Measurements from ENCODE around the gene GRAMD2A.

The GRAMD2A gene

GRCh38 chr15:72168131-72168807 is 29.3 kb downstream of the GRAMD2A start:
- no peak for DNase-seq (ENCODE audit: low spot score)

DNA sequence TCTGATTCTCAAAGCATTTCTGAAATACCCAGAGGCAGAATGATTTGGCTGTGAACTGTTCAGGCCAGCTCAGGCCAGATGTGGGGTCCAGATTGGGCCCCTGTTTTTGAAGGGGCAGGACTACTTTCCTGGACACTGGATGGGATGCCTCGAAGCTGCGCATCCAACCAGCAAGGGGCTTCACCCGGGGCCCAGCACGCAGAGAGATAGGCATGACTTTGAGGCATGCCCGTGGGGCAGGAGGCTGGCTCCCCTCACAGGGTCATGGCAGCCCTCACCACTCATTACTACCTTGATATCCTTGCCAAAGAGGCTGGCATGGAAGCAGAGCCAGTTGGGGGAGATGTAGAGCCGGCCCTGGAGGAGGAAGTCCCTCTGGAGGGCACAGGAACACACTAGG is 30.1 kb downstream of the GRAMD2A start:
- DNase-seq (ENCODE audit: low spot score) = no peak

DNA sequence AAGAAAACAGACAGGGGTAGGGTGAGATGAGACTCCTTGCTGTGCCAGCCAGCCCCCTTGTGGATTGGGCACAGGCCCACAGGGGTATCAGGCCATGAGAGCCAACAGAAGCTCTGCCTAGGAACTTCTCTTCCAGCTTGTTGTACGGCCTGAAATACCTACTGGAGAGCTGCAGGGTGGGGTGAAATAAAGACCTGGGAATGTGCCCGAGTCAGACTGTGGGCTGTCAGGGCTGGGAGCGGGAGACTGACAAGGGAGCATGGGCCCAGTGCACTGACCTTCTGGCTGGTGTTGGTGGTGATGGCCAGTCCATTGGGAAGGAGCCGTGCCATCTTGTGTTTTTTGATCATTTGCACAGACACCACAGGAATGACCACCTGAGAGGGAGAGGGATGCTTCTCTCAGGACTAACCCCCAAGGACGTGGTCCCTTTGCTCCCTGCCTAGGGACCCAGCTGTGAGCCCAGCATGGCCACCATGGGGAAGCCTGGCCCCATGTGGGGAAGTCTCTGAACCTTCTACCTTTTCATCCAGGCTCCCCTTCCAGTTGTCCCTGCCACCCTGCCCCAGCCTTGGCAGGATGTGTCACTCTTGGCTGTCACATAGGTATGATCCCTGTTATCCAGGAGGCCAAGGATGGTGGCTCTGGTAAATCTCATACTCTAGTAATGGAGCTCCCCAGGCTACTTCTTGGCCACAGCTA is 30.7 kb downstream of the GRAMD2A start:
- no peak for DNase-seq (ENCODE audit: low spot score)

DNA sequence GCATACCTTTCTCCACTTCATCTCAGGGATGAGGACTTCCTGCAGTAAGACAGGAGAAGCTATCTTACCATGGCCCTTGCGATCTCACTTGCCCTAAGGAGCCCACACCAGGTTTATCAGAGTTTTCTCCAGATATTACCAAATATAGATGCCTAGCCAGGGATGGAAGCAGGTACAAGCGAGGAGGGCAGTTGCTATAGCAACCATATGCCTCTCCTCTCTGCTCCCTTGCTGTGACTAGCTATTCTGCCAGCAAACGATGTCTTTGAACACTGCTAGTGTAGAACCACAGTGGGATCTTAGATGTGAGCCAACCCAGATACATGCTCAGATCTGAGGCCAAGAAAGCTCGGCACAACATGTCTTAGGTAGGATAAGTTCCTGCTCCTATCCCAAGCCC is 33.9 kb downstream of the GRAMD2A start:
- DNase-seq (ENCODE audit: low spot score) = no peak

- DNase-seq (ENCODE audit: low spot score) = no peak
These were observed 35.0 kb downstream of the GRAMD2A start for GRCh38 chr15:72162569-72162968.

GRCh38 chr15:72161361-72162132 is 36.0 kb downstream of the GRAMD2A start:
- no peak for DNase-seq (ENCODE audit: low spot score)

- DNase-seq (ENCODE audit: low spot score) = no peak
These were observed 36.8 kb downstream of the GRAMD2A start for GRCh38 chr15:72160696-72161245.

DNA sequence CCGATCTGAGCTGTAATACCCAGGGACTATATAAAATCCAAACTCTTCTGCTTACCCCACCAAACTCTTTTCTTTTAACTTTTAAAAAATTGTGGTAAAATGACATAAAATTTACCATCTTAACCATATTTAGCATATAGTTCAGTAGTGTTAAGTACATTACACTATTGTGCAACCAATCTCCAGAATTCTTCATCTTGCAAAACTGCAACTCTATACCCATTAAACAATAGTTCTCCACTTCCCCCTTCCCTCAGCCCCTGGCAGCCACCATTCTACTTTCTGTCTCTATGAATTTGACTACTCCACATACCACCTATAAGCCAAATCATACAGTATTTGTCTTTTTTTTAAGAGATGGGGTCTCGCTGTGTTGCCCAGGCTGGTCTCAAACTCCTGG is 40.7 kb downstream of the GRAMD2A start:
- no peak for DNase-seq (ENCODE audit: low spot score)

DNA sequence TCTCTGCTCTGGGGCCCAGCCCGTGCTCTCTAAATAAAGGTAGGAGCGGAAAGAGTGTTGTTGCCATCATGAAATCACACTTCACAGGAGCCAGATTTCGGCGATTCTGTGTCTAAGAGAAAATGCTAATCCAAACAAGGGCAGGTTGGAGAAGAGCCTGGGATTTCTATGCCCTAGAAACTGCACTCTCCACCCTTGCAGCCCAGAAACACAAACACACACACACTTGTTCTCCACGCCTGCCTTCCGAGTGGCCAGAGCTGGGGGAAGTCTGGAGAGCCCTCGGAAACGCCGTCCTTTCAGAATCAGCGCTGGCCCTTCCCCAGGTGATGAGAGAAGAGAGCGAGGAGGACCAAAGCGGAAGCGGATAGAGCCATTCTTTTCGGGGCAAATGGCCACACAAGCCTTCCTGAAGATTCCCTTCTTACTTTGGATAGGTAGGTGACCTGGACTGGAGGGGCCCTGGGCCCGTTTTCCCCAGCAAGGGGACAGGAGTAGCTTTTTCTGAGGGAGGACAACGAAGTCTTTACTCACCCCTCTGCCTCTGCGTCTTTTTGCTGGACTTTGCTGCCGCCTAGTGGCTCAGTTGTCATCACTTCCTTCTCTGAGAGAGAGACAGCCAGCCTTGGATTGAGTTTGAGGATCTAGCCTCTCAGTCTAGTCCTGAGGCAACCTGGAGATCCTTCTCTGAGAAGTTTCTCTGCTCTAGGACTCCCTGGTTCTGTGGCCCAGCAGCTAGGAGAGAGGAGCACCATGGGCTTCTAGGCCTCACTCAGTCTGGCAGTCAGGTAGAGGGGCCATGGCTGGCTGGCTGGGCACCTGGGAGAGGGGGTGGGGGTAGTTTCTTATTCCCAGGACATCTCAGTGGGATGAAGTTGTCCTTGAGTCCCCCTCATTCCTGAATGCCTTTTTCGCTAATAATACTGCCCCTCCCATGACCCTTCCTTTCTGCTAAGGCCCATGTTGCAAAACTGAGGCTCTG is 41.7 kb downstream of the GRAMD2A start:
- DNase-seq (ENCODE audit: low spot score) = peak; percentile 81

DNA sequence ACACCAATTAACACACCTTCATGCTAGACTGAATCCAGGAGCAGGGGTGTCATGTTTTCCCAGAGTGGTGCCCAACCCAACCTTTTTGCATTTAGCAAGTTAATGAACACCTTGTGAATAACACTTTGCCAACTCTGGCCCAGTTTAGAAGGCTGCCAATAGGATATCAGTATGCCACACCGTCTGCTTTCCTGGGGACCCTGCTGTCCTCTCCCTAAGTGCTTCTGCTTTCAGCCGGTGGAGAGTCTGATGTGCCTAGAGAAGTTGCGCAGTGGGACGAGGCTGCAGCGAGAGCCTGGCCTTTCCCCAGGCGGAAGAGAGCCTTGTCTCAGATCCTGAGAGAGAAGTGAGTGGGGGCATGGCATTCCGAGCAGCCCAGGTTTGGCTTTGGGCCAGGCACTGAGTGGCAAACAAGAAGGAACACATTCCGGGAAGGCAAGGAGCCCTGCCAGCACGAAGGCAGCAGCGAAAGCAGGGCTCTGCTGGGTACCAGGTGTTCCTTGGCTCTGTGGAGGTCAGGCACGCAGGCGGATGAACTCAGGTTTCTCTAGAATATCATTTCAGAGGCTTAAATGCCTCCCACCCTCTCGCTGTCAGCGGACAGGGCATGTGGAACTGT is 42.5 kb downstream of the GRAMD2A start:
- no peak for DNase-seq (ENCODE audit: low spot score)

GRCh38 chr15:72154316-72154715 is 43.3 kb downstream of the GRAMD2A start:
- DNase-seq (ENCODE audit: low spot score) = no peak

GRCh38 chr15:72153269-72154000 is 44.2 kb downstream of the GRAMD2A start:
- no peak for DNase-seq (ENCODE audit: low spot score)

DNA sequence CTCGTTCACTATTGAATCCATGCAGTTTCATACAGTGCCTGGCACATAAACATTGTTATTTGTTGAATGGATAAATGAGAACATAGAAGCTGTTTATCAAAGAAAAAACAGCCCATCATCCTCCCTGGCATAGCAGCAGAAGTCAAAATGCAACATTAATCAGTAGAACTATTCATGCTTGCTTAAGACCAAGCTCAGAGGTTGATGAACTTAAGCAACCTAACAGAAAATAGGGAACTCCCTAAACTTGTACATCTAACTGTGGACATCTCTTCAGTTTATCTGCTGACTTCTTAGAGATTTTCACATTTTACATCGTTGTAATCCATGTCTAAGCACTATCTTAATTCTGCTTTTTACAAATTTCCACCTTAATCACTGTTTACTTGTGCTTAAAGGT is 50.2 kb downstream of the GRAMD2A start:
- DNase-seq (ENCODE audit: low spot score) = no peak

GRCh38 chr15:72146934-72147333 is 50.7 kb downstream of the GRAMD2A start:
- DNase-seq (ENCODE audit: low spot score) = no peak

GRCh38 chr15:72146221-72146620 is 51.4 kb downstream of the GRAMD2A start:
- no peak for DNase-seq (ENCODE audit: low spot score)

GRCh38 chr15:72141171-72142084 is 56.2 kb downstream of the GRAMD2A start:
- peak; percentile 39 for DNase-seq (ENCODE audit: low spot score)

DNA sequence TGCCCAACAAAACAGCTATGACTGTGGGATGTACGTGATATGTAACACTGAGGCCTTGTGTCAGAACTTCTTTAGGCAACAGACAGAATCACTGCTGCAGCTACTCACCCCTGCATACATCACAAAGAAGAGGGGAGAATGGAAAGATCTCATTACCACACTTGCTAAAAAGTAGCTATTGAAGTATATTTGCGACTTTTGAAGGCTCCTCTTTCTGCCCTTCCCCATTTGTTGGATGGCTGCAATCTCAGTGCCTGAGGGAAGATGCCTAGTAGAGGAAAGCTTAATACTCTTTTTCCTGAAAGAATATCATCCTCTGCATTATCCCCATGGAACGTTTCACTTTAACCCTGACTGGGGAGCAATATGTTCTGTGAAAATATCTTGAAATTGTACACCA is 57.5 kb downstream of the GRAMD2A start:
- no peak for DNase-seq (ENCODE audit: low spot score)

DNA sequence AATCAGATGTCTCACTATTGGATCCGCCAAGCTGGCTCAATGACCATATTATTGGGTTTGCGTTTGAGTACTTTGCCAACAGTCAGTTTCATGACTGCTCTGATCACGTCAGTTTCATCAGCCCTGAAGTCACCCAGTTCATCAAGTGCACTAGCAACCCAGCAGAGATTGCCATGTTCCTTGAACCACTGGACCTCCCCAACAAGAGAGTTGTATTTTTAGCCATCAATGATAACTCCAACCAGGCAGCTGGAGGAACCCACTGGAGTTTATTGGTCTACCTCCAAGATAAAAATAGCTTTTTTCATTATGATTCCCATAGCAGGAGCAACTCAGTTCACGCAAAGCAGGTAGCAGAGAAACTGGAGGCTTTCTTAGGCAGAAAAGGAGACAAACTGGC is 57.9 kb downstream of the GRAMD2A start:
- no peak for DNase-seq (ENCODE audit: low spot score)

All from HuH-7 (cell line).